Measurements from ENCODE around the gene WDR18. TPM values are rescaled to one million over a fixed set of nuclear protein-coding genes. Genes with fewer than 3 reads are reported as not detected.

WDR18 gene
- total RNA-seq, 4 donors from 2014 or later = 13.6 to 34.9 (median 17.3) TPM

- Histone ChIP-seq H3K4me3 (no peak overlapping the region), H3K27ac (no peak overlapping the region), H3K27me3 (peaks cover 12 to 15% of the 10 kb centered on the region in 2 donors), H3K36me3 (no peaks in the 10 kb centered on the region), H3K9me3 (no peaks in the 10 kb centered on the region), H3K4me1 (peaks cover 0 to 19% of the 10 kb centered on the region in 2 donors)
- intact Hi-C loops (cut with DNase I; ENCODE audit: low total_unique reads) = no loop called here
- TF ChIP-seq POLR2A (IDR thresholded peaks at IDR 0.05) (no peak), CTCF (IDR thresholded peaks at IDR 0.05) (no peak)
- DNase-seq = no peak
These were observed 57.9 kb downstream of the WDR18 start for GRCh38 chr19:1041835-1042685.

- DNase-seq = no peak
- no peak for TF ChIP-seq POLR2A (IDR thresholded peaks at IDR 0.05)
- TF ChIP-seq CTCF (IDR thresholded peaks at IDR 0.05) = no peak
These were observed 58.8 kb downstream of the WDR18 start for GRCh38 chr19:1042689-1043511.

More at GRCh38 chr19:1042689-1043511, 58.8 kb downstream of the WDR18 start:
- H3K4me1 ChIP-seq = peaks cover 0 to 19% of the 10 kb centered on the region in 2 donors
- no peak overlapping the region for H3K4me3 ChIP-seq
- no peaks in the 10 kb centered on the region for H3K36me3 ChIP-seq
- no peak overlapping the region for H3K27ac ChIP-seq
- intact Hi-C loops (cut with DNase I; ENCODE audit: low total_unique reads) = no loop called here
- H3K9me3 ChIP-seq = no peaks in the 10 kb centered on the region
- peaks cover 12 to 15% of the 10 kb centered on the region in 2 donors for H3K27me3 ChIP-seq

Small RNA genes lying within 50 kb of the gene (small RNA-seq; reads per million reads assigned to genes)
- gene RNU6-2 = not detected

Other genes with a start within 250 kb of the WDR18 start
- 1 to 10 TPM in 1 of 4 donors, under 1 TPM in 3; 0.26 to 5.5 (median 0.39) TPM for gene MISP, start 233.2 kb upstream of the WDR18 start, total RNA-seq
- gene PTBP1, start 186.9 kb upstream of the WDR18 start, total RNA-seq = 100 to 1,000 TPM in 2 of 4 donors, 10 to 100 TPM in 2; 45.0 to 278 (median 106) TPM
- 1 to 10 TPM in 1 of 4 donors, not detected in 3; 3.4 TPM for gene PLPPR3, start 162.4 kb upstream of the WDR18 start, total RNA-seq
- gene AZU1, start 156.5 kb upstream of the WDR18 start, total RNA-seq = 1 to 10 TPM in 1 of 4 donors, under 1 TPM in 1, not detected in 2; 0.85 to 2.6 TPM
- gene PRTN3, start 143.3 kb upstream of the WDR18 start, total RNA-seq = 1 to 10 TPM in 1 of 4 donors, not detected in 3; 2.9 TPM
- gene ELANE, start 132.0 kb upstream of the WDR18 start, total RNA-seq = 1 to 10 TPM in 1 of 4 donors, not detected in 3; 3.4 TPM
- 100 to 1,000 TPM in 1 of 4 donors, 10 to 100 TPM in 1, 1 to 10 TPM in 2; 3.2 to 233 (median 50.2) TPM for gene CFD, start 124.7 kb upstream of the WDR18 start, total RNA-seq
- 10 to 100 TPM; 12.0 to 69.1 (median 43.1) TPM for gene MED16, start 91.2 kb upstream of the WDR18 start, total RNA-seq
- gene RNU6-9, start 90.9 kb upstream of the WDR18 start, total RNA-seq = not detected
- gene R3HDM4, start 71.1 kb upstream of the WDR18 start, total RNA-seq = 10 to 100 TPM in 3 of 4 donors, 1 to 10 TPM in 1; 5.3 to 38.2 (median 21.2) TPM
- under 1 TPM in 1 of 4 donors, not detected in 3; 0.14 TPM for gene KISS1R, start 67.0 kb upstream of the WDR18 start, total RNA-seq
- gene ARID3A, start 58.3 kb upstream of the WDR18 start, total RNA-seq = 10 to 100 TPM in 1 of 4 donors, 1 to 10 TPM in 3; 1.3 to 22.0 (median 3.8) TPM
- under 1 TPM in 1 of 4 donors, not detected in 3; 0.48 TPM for gene GRIN3B, start 16.1 kb downstream of the WDR18 start, total RNA-seq
- 100 to 1,000 TPM in 1 of 4 donors, 10 to 100 TPM in 3; 47.4 to 164 (median 56.9) TPM for gene TMEM259, start 36.8 kb downstream of the WDR18 start, total RNA-seq
- gene RNU6-2, start 37.2 kb downstream of the WDR18 start, total RNA-seq = not detected
- gene CNN2, start 42.3 kb downstream of the WDR18 start, total RNA-seq = 100 to 1,000 TPM in 2 of 4 donors, 10 to 100 TPM in 2; 14.3 to 186 (median 88.5) TPM
- 10 to 100 TPM in 1 of 4 donors, 1 to 10 TPM in 2, under 1 TPM in 1; 0.59 to 10.4 (median 2.7) TPM for gene ABCA7, start 55.8 kb downstream of the WDR18 start, total RNA-seq
- 100 to 1,000 TPM in 1 of 4 donors, 1 to 10 TPM in 3; 4.1 to 154 (median 8.6) TPM for gene ARHGAP45, start 82.8 kb downstream of the WDR18 start, total RNA-seq
- 100 to 1,000 TPM in 1 of 4 donors, 10 to 100 TPM in 3; 13.6 to 112 (median 59.8) TPM for gene POLR2E, start 111.0 kb downstream of the WDR18 start, total RNA-seq
- 100 to 1,000 TPM in 3 of 4 donors, 10 to 100 TPM in 1; 68.2 to 357 (median 163) TPM for gene GPX4, start 119.6 kb downstream of the WDR18 start, total RNA-seq
- 100 to 1,000 TPM in 1 of 4 donors, 10 to 100 TPM in 1, 1 to 10 TPM in 2; 4.4 to 107 (median 10.7) TPM for gene SBNO2, start 189.9 kb downstream of the WDR18 start, total RNA-seq
- 10 to 100 TPM; 17.4 to 62.8 (median 43.3) TPM for gene STK11, start 221.4 kb downstream of the WDR18 start, total RNA-seq

Data from uterus (tissue), 4 donors.